ENCODE data around the gene MINDY4.

GRCh38 chr7:30735631-30736030, 35.6 kb upstream of the MINDY4 start:
- no peak for TF ChIP-seq CTCF (conservative IDR thresholded peaks at IDR 0.05 in 1 of 2, IDR thresholded peaks at IDR 0.05 in 1 of 2; ENCODE audit: extremely low read depth in 1 of 2, insufficient read depth in 1 of 2, low read depth in 1 of 2, low read length in 2 of 2)
- no peak for TF ChIP-seq EZH2 (IDR thresholded peaks at IDR 0.05; ENCODE audit: borderline replicate concordance, low read length)
